Karpas-422 (cell line): ENCODE results near the gene APOD. TPM values are rescaled to one million over a fixed set of nuclear protein-coding genes. Genes with fewer than 3 reads are reported as not detected.
"Not testable (repeated sequence)": the region's sequence is repeated elsewhere in the genome, so short reads cannot be mapped to it uniquely, and the experiment has no call there.

ENCODE experiments used
- DNase-seq: peaks from one replicate; pipeline ENCODE4 v3.0.0-alpha.2; 2015
- H2AFZ ChIP-seq: fragments of 200-600 bp; sonication (generic); 2 replicates; pipeline ENCODE4 v1.6.1; 2014; ENCODE audit warnings: antibody characterized with exemption, low read length, mixed read lengths
- H3K27ac ChIP-seq: fragments of 200-600 bp; sonication (generic); 2 replicates; pipeline ENCODE4 v1.5.1; 2014; ENCODE audit warnings: mild to moderate bottlenecking, low read length, moderate library complexity
- H3K27me3 ChIP-seq: fragments of 200-600 bp; sonication (generic); 2 replicates; pipeline ENCODE4 v1.6.1; 2014; ENCODE audit warnings: low read length, mixed read lengths
- H3K36me3 ChIP-seq: fragments of 200-600 bp; sonication (generic); 2 replicates; pipeline ENCODE4 v1.6.1; 2014; ENCODE audit warnings: low read length, mixed read lengths; ENCODE audit not compliant: insufficient read depth
- H3K4me1 ChIP-seq: fragments of 200-600 bp; sonication (generic); 2 replicates; pipeline ENCODE4 v1.6.1; 2014; ENCODE audit warnings: mild to moderate bottlenecking, low read length, mixed read lengths
- H3K4me2 ChIP-seq: fragments of 200-600 bp; sonication (generic); 2 replicates; pipeline ENCODE4 v1.6.1; 2014; ENCODE audit warnings: low read length, low read depth, mild to moderate bottlenecking; ENCODE audit not compliant: poor library complexity, severe bottlenecking
- H3K4me3 ChIP-seq: fragments of 200-600 bp; sonication (generic); 2 replicates; pipeline ENCODE4 v1.5.1; 2014; ENCODE audit warnings: mild to moderate bottlenecking, antibody characterized with exemption, low read length, mixed read lengths
- H3K79me2 ChIP-seq: fragments of 200-600 bp; sonication (generic); 2 replicates; pipeline ENCODE4 v1.6.1; 2014; ENCODE audit warnings: mild to moderate bottlenecking, low read length, mixed read lengths
- H3K9ac ChIP-seq: fragments of 200-600 bp; sonication (generic); 2 replicates; pipeline ENCODE4 v1.6.0; 2014; ENCODE audit warnings: low read length
- H3K9me2 ChIP-seq: fragments of 200-600 bp; sonication (generic), shearing (Covaris generic); replicated peaks from 2 replicates; pipeline ENCODE4 v1.6.0; 2014; ENCODE audit warnings: mild to moderate bottlenecking, low read length, moderate library complexity; ENCODE audit not compliant: insufficient read depth
- H3K9me3 ChIP-seq: fragments of 300-700, 200-600 bp; sonication (generic); 2 replicates; pipeline ENCODE4 v1.6.1; 2014; ENCODE audit warnings: low read length, mixed read lengths
- H4K20me1 ChIP-seq: fragments of 200-600 bp; sonication (generic); 2 replicates; pipeline ENCODE4 v1.6.1; 2014; ENCODE audit warnings: mild to moderate bottlenecking, antibody characterized with exemption, low read length, low read depth; ENCODE audit not compliant: insufficient read depth
- total RNA-seq: library from RNA; depleted of rRNA; stranded (reverse); fragments of >200 nt; shearing (Covaris generic); gene quantifications from 2 replicates; pipeline ENCODE4 v1.2.3, GENCODE V29; 2014; ENCODE audit warnings: low replicate concordance

Gene APOD
- total RNA-seq, 1 experiment from 2014 or later = not detected

- no peak for DNase-seq
- no peaks in the 10 kb centered on the region for H3K27me3 ChIP-seq
- H4K20me1 ChIP-seq = no peaks in the 10 kb centered on the region
- no peak overlapping the region for H3K4me2 ChIP-seq
- H3K9ac ChIP-seq = no peak overlapping the region
- peaks cover 6% of the 10 kb centered on the region for H3K9me3 ChIP-seq
- H3K4me1 ChIP-seq = no peaks in the 10 kb centered on the region
- no peaks in the 10 kb centered on the region for H3K36me3 ChIP-seq
- no peak overlapping the region for H3K27ac ChIP-seq
- H2AFZ ChIP-seq = no peak overlapping the region
- H3K4me3 ChIP-seq = no peak overlapping the region
- no peaks in the 10 kb centered on the region for H3K79me2 ChIP-seq
- no peaks in the 10 kb centered on the region for H3K9me2 ChIP-seq
These were observed 28.5 kb upstream of the APOD start for GRCh38 chr3:195612075-195612800.

- H3K4me2 ChIP-seq = no peak overlapping the region
- H3K4me3 ChIP-seq = no peak overlapping the region
- no peaks in the 10 kb centered on the region for H3K36me3 ChIP-seq
- no peak for DNase-seq
- H4K20me1 ChIP-seq = no peaks in the 10 kb centered on the region
- no peaks in the 10 kb centered on the region for H3K27me3 ChIP-seq
- no peak overlapping the region for H3K27ac ChIP-seq
- H2AFZ ChIP-seq = no peak overlapping the region
- no peaks in the 10 kb centered on the region for H3K4me1 ChIP-seq
- H3K79me2 ChIP-seq = no peaks in the 10 kb centered on the region
- H3K9ac ChIP-seq = no peak overlapping the region
- peaks cover 20% of the 10 kb centered on the region for H3K9me3 ChIP-seq
- no peaks in the 10 kb centered on the region for H3K9me2 ChIP-seq
These were observed 25.5 kb upstream of the APOD start for GRCh38 chr3:195609229-195609628.

GRCh38 chr3:195601785-195602184 is 18.0 kb upstream of the APOD start:
- not testable (repeated sequence) for H3K36me3 ChIP-seq, DNase-seq, H3K4me3 ChIP-seq, H3K27ac ChIP-seq, H3K27me3 ChIP-seq, H3K4me1 ChIP-seq, H3K9ac ChIP-seq, H3K4me2 ChIP-seq, H2AFZ ChIP-seq, H3K9me2 ChIP-seq, H3K79me2 ChIP-seq, H4K20me1 ChIP-seq, H3K9me3 ChIP-seq

- H3K4me3 ChIP-seq = no peak overlapping the region
- no peaks in the 10 kb centered on the region for H3K9me2 ChIP-seq
- no peaks in the 10 kb centered on the region for H3K36me3 ChIP-seq
- no peak overlapping the region for H3K4me2 ChIP-seq
- H3K4me1 ChIP-seq = peaks cover 9% of the 10 kb centered on the region
- peaks cover 6% of the 10 kb centered on the region for H3K9me3 ChIP-seq
- H4K20me1 ChIP-seq = no peaks in the 10 kb centered on the region
- no peak overlapping the region for H3K27ac ChIP-seq
- no peak overlapping the region for H3K9ac ChIP-seq
- no peaks in the 10 kb centered on the region for H3K27me3 ChIP-seq
- peak; percentile 31 for DNase-seq
- no peaks in the 10 kb centered on the region for H3K79me2 ChIP-seq
- H2AFZ ChIP-seq = no peak overlapping the region
These were observed 17.6 kb upstream of the APOD start for GRCh38 chr3:195601382-195601781.

- H2AFZ ChIP-seq, H3K9me2 ChIP-seq, H3K4me3 ChIP-seq, H3K27me3 ChIP-seq, H3K27ac ChIP-seq, DNase-seq, H3K4me1 ChIP-seq, H3K9ac ChIP-seq, H4K20me1 ChIP-seq, H3K4me2 ChIP-seq, H3K36me3 ChIP-seq, H3K79me2 ChIP-seq, H3K9me3 ChIP-seq: not testable (repeated sequence)
These were observed 16.2 kb upstream of the APOD start for GRCh38 chr3:195599926-195600325.

- H3K4me1 ChIP-seq, H3K79me2 ChIP-seq, H3K9me3 ChIP-seq, H3K27ac ChIP-seq, H3K9me2 ChIP-seq, DNase-seq, H3K36me3 ChIP-seq, H4K20me1 ChIP-seq, H2AFZ ChIP-seq, H3K4me3 ChIP-seq, H3K9ac ChIP-seq, H3K27me3 ChIP-seq, H3K4me2 ChIP-seq: not testable (repeated sequence)
These were observed 15.8 kb upstream of the APOD start for GRCh38 chr3:195599516-195599915.

- Histone ChIP-seq H3K9me3 (no peaks in the 10 kb centered on the region), H3K79me2 (no peaks in the 10 kb centered on the region), H3K4me2 (peak overlapping the region; percentile 29), H4K20me1 (no peaks in the 10 kb centered on the region), H3K4me3 (no peak overlapping the region), H3K27me3 (no peaks in the 10 kb centered on the region), H2AFZ (0 out of 2 replicates have a peak overlapping the region, but pooled peaks have one; percentile 8), H3K4me1 (peaks cover 9% of the 10 kb centered on the region), H3K9ac (no peak overlapping the region), H3K9me2 (no peaks in the 10 kb centered on the region), H3K36me3 (no peaks in the 10 kb centered on the region), H3K27ac (no peak overlapping the region)
- DNase-seq = peak; percentile 39
These were observed 14.1 kb upstream of the APOD start for GRCh38 chr3:195597848-195598247.

- DNase-seq = peak; percentile 37
- Histone ChIP-seq H3K4me1 (peaks cover 9% of the 10 kb centered on the region), H3K4me2 (no peak overlapping the region), H3K9me2 (no peaks in the 10 kb centered on the region), H2AFZ (no peak overlapping the region), H3K27ac (no peak overlapping the region), H3K27me3 (no peaks in the 10 kb centered on the region), H4K20me1 (no peaks in the 10 kb centered on the region), H3K9ac (no peak overlapping the region), H3K4me3 (no peak overlapping the region), H3K36me3 (no peaks in the 10 kb centered on the region), H3K79me2 (no peaks in the 10 kb centered on the region), H3K9me3 (no peaks in the 10 kb centered on the region)
These were observed 13.5 kb upstream of the APOD start for GRCh38 chr3:195597229-195597628.
